SIG-M5 (cell line): Measurements from ENCODE around the gene IGFALS.
"Not testable (repeated sequence)": the region's sequence is repeated elsewhere in the genome, so short reads cannot be mapped to it uniquely, and the experiment has no call there.

Experiments used
- DNase-seq: peaks from one replicate; lab custom pipeline; 2025; lab: John Stamatoyannopoulos, UW

IGFALS gene

DNA sequence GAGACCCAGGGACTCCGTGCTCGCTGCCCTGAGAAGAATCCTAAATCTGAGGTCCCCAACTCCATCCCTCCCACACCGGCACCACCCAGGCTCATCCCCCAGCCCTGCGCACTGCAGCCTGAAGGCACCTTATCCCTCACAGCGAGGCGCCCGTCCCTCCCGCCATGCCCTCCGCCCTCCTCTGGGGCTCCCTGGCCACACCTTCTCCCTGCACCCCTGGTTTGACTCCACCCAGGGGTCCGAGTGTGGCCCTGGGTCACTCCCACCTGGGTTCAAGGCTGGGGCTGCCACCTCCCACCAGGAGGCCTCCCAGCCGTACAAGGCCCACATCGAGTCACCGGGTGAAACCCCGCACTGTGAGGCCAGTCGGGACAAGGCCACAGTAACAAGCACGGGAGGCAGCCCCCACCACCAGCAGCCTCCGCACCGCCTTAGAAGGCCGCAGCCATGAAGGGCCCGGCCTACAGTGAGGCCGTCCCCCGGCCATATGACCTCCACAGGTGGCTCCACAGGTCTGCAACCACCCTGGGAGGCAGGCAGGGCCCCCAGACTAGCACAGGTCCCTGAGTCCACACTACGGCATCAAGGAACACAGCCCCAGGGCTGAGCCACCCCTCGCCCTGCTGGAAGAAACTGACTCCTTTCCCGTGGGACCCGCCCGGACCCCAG lies 24.8 kb upstream of the IGFALS start:
- DNase-seq = no peak

DNA sequence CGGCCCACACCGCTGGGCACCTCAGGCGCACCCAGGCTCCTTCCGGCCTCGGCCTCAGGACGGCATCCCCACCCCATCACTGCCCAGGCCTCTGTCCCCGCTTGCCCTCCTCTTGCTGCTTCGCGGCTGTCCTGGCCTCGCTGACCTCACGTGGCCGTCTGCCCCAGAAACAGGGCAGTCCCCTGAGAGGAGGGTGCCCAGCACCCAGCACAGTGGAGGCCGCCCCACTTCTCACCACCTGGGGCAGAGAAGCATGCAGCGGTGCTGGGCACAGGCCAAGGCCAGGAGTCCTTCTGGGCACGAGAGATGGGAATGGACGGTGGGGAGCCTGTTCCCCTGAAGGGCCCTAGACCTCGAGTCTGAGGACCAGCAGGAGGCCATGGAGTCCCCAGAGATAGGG lies 24.2 kb upstream of the IGFALS start:
- no peak for DNase-seq

GRCh38 chr16:1817276-1817589 lies 23.7 kb upstream of the IGFALS start:
- no peak for DNase-seq

GRCh38 chr16:1816396-1817275 lies 23.1 kb upstream of the IGFALS start:
- DNase-seq = no peak

DNA sequence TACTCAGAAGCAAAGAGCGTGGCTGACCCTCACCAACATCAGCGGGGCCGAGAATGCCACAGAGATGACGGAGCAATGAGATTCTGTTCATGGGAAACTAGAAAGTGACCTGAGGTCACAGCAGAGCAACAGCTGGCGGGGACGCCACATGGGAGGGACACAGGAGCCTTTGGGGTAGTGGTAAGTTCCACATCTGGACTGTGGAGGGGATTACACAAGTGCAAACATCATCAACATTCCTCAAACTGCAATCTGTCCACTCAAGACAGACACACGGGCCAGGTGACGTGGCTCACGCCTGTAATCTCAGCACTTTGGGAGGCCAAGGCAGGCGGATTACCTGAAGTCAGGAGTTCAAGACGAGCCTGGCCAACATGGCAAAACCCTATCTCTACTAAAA lies 22.0 kb upstream of the IGFALS start:
- DNase-seq = no peak

DNA sequence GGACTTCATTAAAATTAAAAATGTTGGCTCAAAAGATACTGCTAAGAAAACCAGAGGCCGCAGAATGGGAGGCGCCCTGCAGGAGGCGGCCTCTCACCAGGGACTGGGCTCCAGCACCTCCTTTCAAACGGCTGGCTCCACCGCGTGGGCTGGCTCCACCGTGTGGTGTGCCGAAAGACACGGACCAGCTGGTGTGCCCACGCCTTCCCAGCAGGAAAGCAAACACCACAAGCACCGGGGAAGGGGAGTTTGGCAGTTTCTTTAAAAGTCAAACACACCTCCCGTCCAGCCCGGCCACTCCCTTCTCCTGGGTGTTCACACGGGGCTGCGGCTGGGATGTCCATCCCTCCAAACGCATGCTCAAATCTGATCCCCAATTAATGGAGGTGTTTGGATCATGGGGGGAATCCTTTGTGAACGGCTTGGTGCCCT lies 19.2 kb upstream of the IGFALS start:
- no peak for DNase-seq

GRCh38 chr16:1810536-1810935 lies 17.0 kb upstream of the IGFALS start:
- no peak for DNase-seq

DNA sequence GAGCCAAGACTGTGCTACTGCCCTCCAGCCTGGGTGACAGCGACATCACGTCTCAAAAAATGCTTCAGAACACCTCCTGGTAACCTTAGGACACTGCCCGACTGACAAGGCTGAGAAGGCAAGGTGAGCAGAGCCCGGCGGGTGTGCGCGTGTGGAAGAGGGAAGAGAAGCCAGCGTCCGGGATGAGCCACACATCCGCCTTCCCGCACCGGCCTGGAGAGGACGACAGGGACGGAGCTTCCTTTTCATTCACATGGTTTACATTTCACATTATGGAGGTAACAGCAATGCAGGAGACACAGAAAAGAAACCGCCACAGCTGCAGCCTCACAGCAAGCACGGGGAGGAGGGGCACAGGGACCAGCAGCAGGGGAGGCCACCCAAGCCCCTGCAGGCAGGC lies 16.6 kb upstream of the IGFALS start:
- no peak for DNase-seq

GRCh38 chr16:1809281-1809801 lies 15.8 kb upstream of the IGFALS start:
- no peak for DNase-seq

DNA sequence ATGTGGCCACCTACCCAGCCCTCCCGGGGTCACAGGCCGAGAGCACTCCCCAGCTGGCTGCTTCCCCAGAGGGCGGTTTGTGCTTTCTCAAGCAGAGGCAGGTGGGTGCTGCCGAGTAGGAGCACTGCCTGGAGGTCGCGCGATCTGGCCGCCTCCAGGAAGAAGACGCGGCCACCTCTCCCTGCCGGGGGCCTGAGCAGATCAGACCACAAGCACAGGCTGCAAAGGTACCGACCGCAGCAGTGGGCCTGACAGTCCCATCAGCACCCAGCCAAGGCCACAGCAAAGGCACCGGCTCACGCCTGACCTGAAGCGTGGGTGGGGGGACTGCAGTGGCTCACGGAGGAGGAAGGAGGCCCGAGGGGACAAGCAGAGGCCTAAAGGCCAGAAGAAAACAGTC lies 15.2 kb upstream of the IGFALS start:
- DNase-seq = no peak

- no peak for DNase-seq
These were observed 14.1 kb upstream of the IGFALS start for GRCh38 chr16:1807626-1808025.

DNA sequence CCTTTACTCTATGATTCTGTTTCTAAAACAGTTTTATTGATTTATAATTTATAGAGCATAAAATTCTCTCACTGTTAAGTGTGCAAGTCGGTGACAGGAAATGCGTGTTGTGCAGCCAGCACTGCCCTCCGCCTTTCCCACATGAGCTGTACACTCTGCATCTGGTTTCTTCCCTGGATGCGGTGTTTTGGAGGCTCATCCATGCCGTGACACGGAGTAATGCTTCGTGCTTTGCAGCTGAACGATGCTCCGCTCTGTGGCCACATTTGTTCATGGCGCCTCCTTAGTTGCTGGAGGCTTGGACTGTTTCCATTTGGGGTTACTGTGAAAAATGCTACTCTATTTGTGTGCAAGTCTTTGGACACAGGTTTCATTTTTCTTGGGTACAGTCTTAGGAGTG lies 7.2 kb upstream of the IGFALS start:
- no peak for DNase-seq

GRCh38 chr16:1799263-1799662 lies 5.8 kb upstream of the IGFALS start:
- DNase-seq = not testable (repeated sequence)

DNA sequence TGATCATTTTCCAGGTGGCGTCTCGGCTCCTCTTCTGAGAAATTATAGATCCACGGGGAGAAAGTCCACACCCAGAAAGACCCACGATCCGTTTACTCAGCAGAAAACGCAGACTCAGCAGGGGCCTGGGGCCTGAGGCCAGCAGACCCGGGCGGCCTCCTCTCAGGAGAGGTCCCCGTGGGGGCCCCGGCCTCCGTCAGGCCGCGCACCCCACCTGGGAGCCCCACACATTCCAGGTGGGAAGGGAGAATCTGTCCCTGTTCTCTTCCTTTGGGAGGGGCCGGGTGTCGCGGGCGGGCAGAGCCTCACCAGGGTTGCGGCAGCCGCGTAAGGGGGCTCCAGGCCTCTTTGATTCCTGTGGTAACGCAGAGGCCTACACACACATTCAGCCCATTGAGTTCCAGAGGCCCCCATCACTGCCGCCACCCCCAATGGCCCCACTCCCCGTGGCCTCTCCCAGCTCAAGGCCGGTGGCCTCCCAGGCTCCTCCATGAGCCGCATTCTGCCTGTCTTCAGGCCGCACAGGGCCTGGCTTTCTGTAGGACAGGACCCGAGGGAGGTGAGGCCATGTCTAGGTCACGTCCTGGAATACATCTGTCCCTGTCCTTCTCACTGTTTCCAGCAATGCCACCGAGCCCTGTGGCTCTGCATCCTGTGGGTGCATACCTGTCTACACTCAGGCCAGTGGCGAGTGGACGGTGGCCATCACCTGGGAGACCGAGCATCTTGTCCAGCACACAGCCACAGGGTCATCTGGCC lies 1.6 kb upstream of the IGFALS start:
- no peak for DNase-seq

DNA sequence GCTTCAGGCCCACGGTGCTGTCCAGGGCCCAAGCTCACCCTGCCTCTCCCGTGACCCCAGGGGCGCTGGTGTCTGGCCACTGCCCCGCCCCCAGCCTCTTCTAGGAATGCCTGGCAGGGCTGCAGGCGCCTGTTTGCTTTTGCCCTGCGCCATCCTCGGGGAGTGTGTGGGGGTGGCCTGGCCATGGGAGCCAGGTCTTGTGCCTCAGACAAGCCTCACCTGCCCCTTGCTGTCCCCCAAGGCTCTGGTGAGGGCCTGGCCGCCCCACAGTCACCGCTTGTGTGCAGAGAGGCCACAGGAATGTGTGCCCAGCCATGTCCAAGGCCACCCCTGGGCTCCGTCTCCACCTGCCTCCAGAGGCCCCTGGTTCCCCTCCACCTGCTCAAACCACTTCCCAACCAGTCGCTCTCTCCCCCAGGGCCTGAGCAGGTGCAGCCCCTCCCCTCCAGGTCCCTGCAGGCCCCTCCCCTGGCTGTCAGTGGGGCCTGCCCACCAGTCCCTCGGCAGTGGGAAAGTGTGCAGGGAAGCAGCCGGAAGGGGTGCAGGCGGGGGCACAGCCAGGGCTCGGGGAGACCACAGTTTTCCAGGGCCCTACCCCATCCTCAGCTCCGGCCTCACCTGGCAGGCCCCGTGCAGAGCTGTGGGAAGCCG lies 841 bp upstream of the IGFALS start:
- no peak for DNase-seq

DNA sequence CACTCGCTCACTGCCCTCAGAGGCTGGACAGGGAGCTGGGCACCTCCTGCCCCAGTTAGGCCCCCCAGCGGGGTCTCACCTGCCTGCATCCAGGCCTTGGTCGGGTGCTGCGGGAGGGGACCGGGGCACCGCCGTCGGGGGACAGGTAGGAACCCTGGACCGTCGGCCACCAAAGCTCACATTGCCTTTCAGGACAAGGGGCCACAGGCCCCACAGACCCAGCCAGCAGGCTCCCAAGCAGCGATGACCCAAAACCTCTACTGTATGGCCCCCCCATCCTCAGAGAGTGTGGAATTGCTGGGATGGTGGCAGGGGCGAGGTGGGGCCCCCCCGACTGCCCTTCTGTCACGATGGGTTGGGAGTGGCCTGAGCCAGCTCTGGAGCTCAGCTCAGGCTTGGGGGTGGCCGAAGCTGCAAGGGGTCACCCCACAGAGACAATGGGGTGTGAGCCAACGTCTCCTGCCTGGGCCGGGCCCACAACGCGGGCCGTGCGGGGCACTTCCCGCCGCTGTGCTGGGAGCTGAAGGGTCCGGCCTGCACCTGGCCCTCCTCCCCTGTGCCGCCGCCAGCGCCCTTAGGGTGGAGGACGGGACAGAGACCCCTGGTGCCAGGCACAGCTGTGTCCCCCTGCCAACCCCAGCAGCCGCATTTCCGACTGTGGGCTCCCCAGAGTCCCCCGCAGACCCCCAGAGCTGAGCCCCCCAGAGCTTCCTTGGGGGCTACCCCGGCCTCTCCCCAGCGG lies 498 bp downstream of the IGFALS start:
- no peak for DNase-seq

- DNase-seq = no peak
These were observed 1.3 kb downstream of the IGFALS start for GRCh38 chr16:1791943-1792812.

GRCh38 chr16:1791256-1791942 lies 2.1 kb downstream of the IGFALS start:
- no peak for DNase-seq

- no peak for DNase-seq
These were observed 2.8 kb downstream of the IGFALS start for GRCh38 chr16:1790611-1791255.
